AG08396 (cell line): ENCODE measurements around the gene SNAP47.
"Not testable (repeated sequence)": the region's sequence is repeated elsewhere in the genome, so short reads cannot be mapped to it uniquely, and the experiment has no call there.

Source experiments
- DNase-seq: peaks from one replicate; pipeline ENCODE4 v3.0.0; 2012; ENCODE audit warnings: low spot score, mixed read lengths

Gene SNAP47

GRCh38 chr1:227734856-227735538 lies at the start of gene SNAP47, which contains the start of gene JMJD4:
SNAP47 (plus strand) TSS chr1:227735435; CDS start chr1:227747737, 12,302 bp downstream.
JMJD4 (minus strand) TSS chr1:227735302; CDS start chr1:227735273, 29 bp downstream.
- peak; percentile 99 for DNase-seq

DNA sequence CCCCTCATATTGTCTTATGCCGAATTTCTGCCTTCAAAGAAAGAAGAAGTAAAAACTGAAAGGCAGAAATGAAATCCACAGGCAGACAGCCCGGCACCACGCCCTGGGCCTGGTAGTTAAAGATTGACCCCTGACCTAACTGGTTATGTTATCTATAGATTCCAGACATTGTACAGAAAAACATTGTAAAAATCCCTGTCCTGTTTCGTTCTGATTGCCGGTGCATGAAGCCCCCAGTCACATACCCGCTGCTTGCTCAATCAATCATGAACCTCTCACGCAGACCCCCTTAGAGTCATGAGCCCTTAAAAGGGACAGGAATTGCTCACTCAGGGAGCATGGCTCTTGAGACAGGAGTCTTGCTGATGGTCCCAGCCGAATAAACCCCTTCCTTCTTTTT lies 49.4 kb upstream of the SNAP47 start:
- DNase-seq: no peak

DNA sequence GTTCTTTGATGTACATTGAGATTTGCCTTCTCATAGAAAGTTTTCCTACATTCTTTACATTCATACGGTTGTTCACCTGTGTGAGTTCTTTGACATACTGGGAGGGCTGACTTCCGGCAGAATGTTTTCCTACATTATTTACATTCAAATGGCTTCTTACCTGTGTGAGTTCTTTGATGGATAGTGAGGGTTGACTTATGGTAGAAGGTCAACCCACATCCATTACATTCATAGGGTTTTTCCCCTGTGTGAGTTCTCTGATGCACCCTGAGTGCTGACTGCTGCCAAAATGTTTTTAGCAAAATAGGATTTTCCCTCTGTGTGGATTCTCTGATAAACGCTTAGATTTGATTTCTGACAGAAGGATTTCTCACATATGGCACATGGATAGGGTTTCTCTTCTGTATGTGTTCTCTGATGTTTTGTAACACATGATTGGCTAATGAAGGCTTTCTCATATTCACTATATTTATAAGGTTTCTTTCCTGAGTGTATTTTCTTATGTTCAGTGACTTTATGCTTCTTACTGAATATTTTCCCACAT lies 37.8 kb upstream of the SNAP47 start:
- DNase-seq: no peak

DNA sequence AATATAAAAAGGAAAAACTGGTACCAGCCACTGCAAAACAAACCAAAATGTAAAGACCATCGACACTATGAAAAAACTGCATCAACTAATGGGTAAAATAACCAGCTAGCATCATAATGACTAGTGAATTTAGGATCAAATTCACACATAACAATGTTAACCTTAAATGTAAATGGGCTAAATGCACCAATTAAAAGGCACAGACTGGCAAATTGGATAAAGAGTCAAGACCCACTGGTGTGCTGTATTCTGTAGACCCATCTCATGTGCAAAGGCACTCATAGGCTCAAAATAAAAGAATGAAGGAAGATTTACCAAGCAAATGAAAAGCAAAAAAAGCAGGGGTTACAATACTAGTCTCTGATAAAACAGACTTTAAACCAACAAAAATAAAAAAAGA lies 33.6 kb upstream of the SNAP47 start:
- not testable (repeated sequence) for DNase-seq

DNA sequence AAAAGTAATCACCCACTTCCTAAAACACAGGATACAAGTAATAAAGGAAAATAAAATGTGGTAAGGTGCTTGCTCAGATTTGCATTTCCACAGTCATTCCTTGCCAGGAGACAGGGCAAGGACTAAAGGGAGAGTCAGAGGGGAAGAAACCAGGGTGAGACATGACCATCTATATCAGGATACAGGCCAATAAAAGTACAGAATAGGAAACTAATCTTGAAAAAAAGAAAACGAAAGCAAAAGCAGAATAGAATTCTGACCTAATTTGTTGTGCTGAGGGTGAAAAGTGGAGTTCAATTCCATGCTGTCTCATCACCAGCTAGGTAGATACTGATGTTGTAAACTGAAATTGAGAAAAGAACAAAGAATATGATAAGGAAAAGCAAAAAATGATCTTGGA lies 27.4 kb upstream of the SNAP47 start:
- DNase-seq: no peak

DNA sequence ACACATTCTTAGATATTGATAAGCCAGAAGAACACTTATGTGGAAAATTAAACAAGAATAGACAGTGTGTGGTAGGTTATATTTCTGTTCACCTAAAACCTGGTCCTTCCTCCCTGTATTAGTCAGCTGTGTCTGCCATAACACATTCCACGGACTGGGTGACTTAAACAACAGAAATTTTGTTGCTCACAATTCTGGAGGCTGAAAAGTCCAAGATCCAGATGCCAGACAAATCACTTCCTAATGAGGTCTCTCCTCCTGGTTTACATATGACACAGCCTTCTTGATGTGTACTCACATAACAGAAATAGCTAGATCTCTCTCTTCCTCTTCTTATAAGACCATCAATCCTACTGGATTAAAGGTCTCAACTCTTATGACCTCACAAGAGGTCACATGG lies 25.8 kb upstream of the SNAP47 start:
- DNase-seq: no peak

DNA sequence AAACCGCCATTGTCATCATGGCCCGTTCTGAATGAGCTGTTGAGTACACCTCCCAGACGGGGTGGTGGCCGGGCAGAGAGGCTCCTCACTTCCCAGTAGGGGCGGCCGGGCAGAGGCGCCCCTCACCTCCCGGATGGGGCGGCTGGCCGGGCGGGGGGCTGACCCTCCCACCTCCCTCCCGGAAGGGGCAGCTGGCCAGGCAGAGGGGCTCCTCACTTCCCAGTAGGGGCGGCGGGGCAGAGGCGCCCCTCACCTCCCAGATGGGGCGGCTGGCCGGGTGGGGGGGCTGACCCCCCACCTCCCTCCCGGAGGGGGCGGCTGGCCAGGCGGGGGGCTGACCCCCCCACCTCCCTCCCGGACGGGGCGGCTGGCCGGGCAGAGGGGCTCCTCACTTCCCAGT lies 24.8 kb upstream of the SNAP47 start:
- DNase-seq: not testable (repeated sequence)

- DNase-seq: no peak
These were observed 22.6 kb upstream of the SNAP47 start for GRCh38 chr1:227712648-227713047.

DNA sequence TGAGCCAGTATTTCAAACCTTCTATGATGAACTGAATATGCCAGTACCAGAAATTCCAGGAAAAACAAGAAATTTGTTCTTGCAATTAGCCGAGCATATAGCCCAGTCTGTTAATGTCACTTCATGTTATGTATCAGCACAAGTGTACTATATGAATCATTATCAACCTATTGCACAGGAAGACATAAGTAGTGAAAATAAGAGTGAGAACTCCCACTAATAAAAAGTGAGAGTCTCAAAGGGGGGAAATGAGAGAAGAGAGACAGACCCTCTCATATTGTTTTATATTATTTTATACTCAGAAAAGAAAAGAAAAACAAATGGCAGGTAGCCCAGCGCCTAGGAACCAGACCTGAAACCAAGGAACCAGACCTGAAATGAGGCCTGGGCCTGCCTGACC lies 16.3 kb upstream of the SNAP47 start:
- DNase-seq: no peak

DNA sequence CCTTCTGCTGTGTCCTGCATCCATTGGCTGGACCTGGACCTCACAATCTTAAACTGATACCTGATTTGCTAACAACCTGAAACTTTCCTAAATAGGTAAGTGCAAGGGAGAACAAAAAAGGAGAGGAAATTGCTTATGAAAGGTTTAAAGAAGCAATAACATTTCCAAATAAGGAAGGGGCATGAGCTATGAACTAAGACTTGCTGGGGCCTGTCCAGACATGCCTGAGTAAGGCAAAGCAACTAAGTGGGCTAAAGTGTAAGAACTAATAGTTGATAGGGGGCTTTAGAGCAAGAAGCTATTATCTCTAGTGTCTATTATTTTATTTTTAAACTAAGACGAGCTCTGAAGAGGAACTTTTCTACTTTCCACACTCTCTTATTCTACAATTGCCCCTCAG lies 11.8 kb upstream of the SNAP47 start:
- DNase-seq: no peak

GRCh38 chr1:227725046-227725445 lies 10.2 kb upstream of the SNAP47 start:
- DNase-seq: no peak

DNA sequence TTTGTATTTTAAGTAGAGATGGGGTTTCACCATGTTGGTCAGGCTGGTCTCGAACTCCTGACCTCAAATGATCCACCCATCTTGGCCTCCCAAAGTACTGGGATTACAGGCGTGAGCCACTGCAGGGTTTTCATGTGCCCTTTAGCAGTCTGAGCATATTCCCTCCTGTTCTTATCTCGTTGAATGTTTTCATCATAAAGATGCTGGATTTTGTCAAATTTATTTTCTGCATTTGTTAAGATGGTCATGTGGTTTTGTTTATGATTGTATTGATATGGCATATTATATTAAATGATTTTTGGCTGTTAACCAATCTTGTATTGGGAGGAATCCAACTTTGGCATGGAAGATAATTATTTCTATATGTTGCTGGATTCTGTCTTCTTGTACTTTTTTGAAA lies 8.9 kb upstream of the SNAP47 start:
- DNase-seq: no peak

- no peak for DNase-seq
These were observed 8.2 kb upstream of the SNAP47 start for GRCh38 chr1:227726924-227727599.

- DNase-seq: peak; percentile 74
These were observed 7.0 kb upstream of the SNAP47 start for GRCh38 chr1:227728059-227728891.

DNA sequence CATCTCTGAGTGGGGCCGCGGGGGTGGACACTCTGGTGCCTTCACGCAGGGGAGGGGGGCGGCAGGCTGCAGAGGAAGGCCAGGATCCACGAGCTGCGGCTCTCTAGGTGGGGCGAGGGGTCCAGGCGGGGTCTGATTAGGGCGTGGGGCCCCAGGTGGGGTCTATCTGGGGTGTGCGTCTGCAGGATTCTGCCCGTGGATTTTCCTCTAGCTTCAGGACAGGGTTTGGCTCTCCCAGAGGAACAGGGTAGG lies 6.4 kb upstream of the SNAP47 start:
- no peak for DNase-seq

- DNase-seq: no peak
These were observed 5.9 kb upstream of the SNAP47 start for GRCh38 chr1:227729144-227729880.

- peak; percentile 90 for DNase-seq
These were observed 5.2 kb upstream of the SNAP47 start for GRCh38 chr1:227729881-227730629.

DNA sequence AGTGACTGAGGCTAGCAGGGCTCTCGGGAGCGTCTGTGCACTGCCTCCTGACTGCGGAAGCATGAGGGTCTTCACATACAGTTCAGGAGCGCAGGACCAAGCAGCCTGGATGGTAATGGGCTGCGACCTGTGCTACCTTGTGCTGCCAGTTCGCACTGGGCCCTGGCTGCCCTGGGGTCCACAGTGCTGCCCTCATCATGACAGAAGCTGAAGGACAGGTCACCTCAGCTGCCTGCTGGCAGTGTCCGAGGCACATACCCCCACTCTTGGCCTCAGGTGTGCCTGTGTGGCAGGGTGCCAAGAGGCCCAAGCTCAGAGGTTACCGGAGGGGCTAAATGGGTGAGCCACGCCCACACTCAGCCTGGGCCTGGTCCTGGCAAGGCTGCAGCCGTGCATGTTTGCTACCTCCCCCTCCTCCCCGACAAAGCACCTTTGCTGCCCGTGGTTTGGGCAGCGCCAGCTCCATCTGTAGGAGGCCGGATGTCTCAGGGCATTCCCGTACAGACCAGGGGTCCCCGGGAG lies 4.5 kb upstream of the SNAP47 start:
- no peak for DNase-seq

DNA sequence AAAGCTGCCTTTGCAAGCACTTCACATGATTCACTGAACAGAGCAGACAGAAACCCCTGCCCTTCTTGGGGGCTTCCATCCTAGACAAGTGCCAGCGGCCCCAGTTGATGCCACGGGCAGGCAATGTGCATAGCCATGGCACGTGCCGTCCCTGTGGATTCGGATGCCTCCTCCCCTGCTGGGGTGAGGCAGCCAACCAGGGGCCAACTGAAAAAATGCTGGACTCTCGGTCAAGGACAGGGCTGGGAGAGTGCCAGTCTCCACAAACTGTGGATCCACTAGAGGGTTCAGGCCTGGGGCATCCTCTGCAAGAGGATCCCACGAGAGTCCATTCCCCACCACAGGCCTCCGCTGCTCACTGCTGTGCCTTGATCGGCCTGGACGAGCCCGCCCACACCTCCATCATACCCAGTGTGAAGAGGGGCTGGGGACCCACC lies 4.0 kb upstream of the SNAP47 start:
- DNase-seq: no peak

DNA sequence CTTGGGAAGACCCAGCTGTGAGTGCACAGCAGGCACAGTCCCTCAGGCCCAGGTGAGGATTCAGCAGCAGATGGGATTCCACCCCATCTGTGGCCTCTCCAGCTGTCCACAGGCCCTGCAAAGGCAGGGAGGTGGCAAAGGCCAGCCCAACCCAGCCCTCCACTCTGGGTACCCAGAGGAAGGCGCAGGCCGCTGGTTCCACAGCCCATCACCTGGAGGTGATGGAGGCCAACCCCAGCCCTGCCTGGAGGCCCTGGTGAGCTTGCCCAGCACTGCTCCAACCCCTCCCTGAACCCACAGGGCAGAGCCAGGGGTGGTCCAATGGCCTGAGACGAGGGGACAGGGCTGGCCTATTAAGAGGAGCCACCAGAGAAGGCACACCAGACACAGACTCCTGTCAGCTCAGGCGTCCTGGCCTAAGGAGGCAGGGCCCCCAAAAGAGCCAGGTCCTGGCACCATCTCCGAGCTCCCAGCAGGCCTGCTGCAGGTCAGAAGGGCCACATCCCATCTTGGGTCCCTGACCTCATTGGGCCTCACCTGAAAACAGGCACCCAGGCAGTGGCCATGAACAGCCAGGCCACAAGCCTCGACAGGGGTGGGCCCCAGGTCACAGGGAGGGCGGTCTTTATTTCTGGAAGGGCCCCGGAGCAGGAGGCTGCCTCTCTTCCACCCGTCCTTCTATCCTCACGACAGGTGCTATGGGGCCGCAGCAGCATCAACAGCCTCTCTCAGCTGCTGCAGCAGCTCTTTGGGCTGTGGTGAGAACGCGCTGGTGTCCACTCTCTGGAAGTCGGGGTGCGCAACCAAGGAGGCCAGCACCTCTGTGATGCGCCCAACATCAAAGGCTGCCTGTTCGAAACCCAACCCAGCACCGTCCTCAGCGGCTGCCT lies 3.3 kb upstream of the SNAP47 start:
- no peak for DNase-seq
